Chondrocyte (in vitro differentiated cells): Measurements from ENCODE around the gene ZMYM2. TPM values are rescaled to one million over a fixed set of nuclear protein-coding genes. Genes with fewer than 3 reads are reported as not detected.

Experiments used
- DNase-seq: peaks from one replicate; pipeline ENCODE4 v3.0.0; 2021; ENCODE audit warnings: mixed read lengths, low spot score
- H3K27ac Mint-ChIP-seq: one replicate; pipeline ENCODE4 v1.8.0; 2021; ENCODE audit warnings: mild to moderate bottlenecking, moderate library complexity, mixed read lengths; ENCODE audit not compliant: unreplicated experiment
- H3K27me3 Mint-ChIP-seq: 2 replicates; pipeline ENCODE4 v1.8.0; 2021; ENCODE audit warnings: low read depth, mixed read lengths
- H3K36me3 Mint-ChIP-seq: 2 replicates; pipeline ENCODE4 v1.8.0; 2021; ENCODE audit warnings: low read depth, mixed read lengths
- H3K4me1 Mint-ChIP-seq: 2 replicates; pipeline ENCODE4 v1.8.0; 2021; ENCODE audit warnings: low read depth, mild to moderate bottlenecking, mixed read lengths
- H3K4me3 Mint-ChIP-seq: one replicate; pipeline ENCODE4 v1.8.0; 2021; ENCODE audit warnings: mild to moderate bottlenecking, moderate library complexity, mixed read lengths; ENCODE audit not compliant: unreplicated experiment
- H3K9me3 Mint-ChIP-seq: 2 replicates; pipeline ENCODE4 v1.8.0; 2021; ENCODE audit warnings: low read depth, mixed read lengths
- total RNA-seq: library from RNA; stranded (reverse); gene quantifications from 3 replicates; pipeline ENCODE4 v1.2.1, GENCODE V29; 2021
- TF ChIP-seq, protein P1 (sequence below): fragments of 200-600 bp; sonication (generic); IDR thresholded peaks from 2 replicates; pipeline ENCODE4 v1.5.0; 2021; ENCODE audit warnings: antibody characterized with exemption, mild to moderate bottlenecking, moderate library complexity

Gene ZMYM2
- total RNA-seq, 1 donor from 2014 or later: 87.5 TPM

DNA sequence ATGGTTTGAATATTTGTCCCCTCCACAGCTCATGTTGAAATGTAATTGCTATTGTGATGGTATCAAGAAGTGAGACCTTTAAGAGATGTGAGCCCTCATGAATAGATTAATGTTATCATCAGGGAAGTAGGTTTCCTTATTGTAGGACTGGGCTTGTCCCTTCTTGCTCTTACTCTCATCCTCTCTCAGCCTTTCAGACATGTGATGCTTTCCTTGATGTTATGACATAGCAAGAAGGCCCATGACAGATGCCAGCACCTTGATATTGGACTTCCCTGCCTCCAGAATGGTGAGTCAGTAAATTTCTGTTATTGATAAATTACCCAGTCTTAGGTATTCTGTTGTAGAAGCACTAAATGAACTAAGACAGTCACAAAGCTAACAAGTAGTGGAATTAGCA is 5.7 kb upstream of the ZMYM2 start:
- Mint-ChIP-seq H3K9me3 (no peaks in the 10 kb centered on the region), H3K36me3 (no peaks in the 10 kb centered on the region), H3K4me3 (no peak overlapping the region), H3K4me1 (peaks cover 4% of the 10 kb centered on the region), H3K27me3 (no peaks in the 10 kb centered on the region), H3K27ac (no peak overlapping the region)
- TF ChIP-seq, protein P1, sequence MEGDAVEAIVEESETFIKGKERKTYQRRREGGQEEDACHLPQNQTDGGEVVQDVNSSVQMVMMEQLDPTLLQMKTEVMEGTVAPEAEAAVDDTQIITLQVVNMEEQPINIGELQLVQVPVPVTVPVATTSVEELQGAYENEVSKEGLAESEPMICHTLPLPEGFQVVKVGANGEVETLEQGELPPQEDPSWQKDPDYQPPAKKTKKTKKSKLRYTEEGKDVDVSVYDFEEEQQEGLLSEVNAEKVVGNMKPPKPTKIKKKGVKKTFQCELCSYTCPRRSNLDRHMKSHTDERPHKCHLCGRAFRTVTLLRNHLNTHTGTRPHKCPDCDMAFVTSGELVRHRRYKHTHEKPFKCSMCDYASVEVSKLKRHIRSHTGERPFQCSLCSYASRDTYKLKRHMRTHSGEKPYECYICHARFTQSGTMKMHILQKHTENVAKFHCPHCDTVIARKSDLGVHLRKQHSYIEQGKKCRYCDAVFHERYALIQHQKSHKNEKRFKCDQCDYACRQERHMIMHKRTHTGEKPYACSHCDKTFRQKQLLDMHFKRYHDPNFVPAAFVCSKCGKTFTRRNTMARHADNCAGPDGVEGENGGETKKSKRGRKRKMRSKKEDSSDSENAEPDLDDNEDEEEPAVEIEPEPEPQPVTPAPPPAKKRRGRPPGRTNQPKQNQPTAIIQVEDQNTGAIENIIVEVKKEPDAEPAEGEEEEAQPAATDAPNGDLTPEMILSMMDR: no peak
- no peak for DNase-seq

- H3K9me3 Mint-ChIP-seq: no peaks in the 10 kb centered on the region
- no peak overlapping the region for H3K27ac Mint-ChIP-seq
- H3K36me3 Mint-ChIP-seq: no peaks in the 10 kb centered on the region
- no peak overlapping the region for H3K4me3 Mint-ChIP-seq
- TF ChIP-seq, protein P1: no peak
- no peaks in the 10 kb centered on the region for H3K27me3 Mint-ChIP-seq
- H3K4me1 Mint-ChIP-seq: peaks cover 13% of the 10 kb centered on the region
- DNase-seq: no peak
These were observed 2.5 kb upstream of the ZMYM2 start for GRCh38 chr13:19955873-19956559.

DNA sequence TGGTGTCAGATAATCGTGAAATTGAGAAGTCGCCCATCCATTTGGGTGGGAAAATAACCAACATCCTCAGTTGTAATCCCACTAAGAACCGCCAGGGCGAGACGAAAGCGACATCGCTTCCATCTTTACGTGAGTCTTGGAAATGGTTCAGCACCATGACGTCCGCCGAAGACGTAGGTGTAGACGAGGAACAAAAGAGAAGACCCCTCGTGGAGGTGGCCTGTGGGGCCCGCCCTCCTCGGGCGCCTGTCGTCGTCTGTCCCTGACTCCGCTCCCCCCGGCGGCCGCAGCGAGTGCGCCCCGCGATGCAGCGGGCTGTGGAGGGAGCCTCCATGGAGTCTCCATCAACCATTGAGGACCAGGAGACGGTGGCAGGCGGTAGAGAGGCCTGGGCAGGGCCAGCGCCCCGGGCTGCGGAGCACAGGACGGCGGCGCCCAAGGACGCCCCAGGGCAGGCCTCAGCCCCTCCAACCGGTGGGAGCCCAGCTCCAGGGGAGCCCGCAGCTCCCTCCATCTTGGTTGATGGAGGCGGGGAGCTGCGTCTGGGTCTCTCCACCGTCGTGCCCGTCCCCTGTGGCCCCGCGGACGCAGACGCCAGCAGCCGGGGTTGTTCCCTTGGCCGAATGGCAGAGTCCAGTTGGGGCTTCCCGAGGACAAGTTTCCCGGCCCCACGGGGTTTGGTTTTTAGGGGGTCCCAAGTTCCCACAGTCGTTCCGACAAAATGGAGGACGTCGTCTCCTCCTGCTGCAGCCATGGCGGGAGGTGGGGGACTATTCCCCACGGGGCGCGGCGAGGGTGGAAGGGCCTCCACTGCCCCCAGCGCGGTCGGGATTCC is 990 bp upstream of the ZMYM2 start:
- Mint-ChIP-seq H3K4me1 (peaks cover 25% of the 10 kb centered on the region), H3K36me3 (peaks cover 3% of the 10 kb centered on the region), H3K9me3 (no peaks in the 10 kb centered on the region), H3K27ac (peak overlapping the region; percentile 74), H3K27me3 (no peaks in the 10 kb centered on the region), H3K4me3 (peak overlapping the region; percentile 69)
- no peak for DNase-seq
- TF ChIP-seq, protein P1: peak; percentile 85

- no peaks in the 10 kb centered on the region for H3K9me3 Mint-ChIP-seq
- H3K27ac Mint-ChIP-seq: peak overlapping the region; percentile 99
- peaks cover 34% of the 10 kb centered on the region for H3K4me1 Mint-ChIP-seq
- H3K4me3 Mint-ChIP-seq: peak overlapping the region; percentile 93
- no peaks in the 10 kb centered on the region for H3K27me3 Mint-ChIP-seq
- H3K36me3 Mint-ChIP-seq: peaks cover 3% of the 10 kb centered on the region
- no peak for DNase-seq
- TF ChIP-seq, protein P1: peak; percentile 5
These were observed 759 bp downstream of the ZMYM2 start for GRCh38 chr13:19959141-19959830.
